ENCODE measurements around the gene IMMP2L.

IMMP2L gene

DNA sequence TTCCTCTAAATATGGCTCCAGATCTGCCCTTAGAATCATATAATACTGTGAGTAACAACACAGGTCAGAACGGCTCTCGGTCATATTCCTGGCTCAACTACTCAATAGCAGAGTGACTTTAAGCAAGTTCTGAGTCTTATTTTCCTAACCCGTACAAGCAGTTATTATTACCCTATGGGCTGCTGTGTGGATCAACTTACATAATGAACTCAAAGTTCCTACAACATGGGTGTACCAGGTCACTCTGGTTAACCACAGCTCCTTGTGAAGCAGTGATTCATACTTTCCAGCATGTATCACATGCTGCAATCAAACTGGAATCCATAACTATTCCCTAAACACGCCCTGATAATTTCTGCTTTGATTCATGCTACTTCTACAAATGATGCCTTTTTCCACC is 364.0 kb downstream of the IMMP2L start:
- Histone ChIP-seq H3K4me1 (ENCODE audit: insufficient read depth, poor library complexity, severe bottlenecking) (peaks cover 15% of the 10 kb centered on the region), H3K36me3 (ENCODE audit: low read depth) (no peaks in the 10 kb centered on the region), H3K27me3 (ENCODE audit: insufficient read depth, poor library complexity, severe bottlenecking) (no peaks in the 10 kb centered on the region), H3K4me3 (ENCODE audit: severe bottlenecking) (no peak overlapping the region), H3K27ac (ENCODE audit: poor library complexity, severe bottlenecking) (peak overlapping the region; percentile 55), H3K9me3 (ENCODE audit: severe bottlenecking) (no peaks in the 10 kb centered on the region)
- TF ChIP-seq, protein P1, sequence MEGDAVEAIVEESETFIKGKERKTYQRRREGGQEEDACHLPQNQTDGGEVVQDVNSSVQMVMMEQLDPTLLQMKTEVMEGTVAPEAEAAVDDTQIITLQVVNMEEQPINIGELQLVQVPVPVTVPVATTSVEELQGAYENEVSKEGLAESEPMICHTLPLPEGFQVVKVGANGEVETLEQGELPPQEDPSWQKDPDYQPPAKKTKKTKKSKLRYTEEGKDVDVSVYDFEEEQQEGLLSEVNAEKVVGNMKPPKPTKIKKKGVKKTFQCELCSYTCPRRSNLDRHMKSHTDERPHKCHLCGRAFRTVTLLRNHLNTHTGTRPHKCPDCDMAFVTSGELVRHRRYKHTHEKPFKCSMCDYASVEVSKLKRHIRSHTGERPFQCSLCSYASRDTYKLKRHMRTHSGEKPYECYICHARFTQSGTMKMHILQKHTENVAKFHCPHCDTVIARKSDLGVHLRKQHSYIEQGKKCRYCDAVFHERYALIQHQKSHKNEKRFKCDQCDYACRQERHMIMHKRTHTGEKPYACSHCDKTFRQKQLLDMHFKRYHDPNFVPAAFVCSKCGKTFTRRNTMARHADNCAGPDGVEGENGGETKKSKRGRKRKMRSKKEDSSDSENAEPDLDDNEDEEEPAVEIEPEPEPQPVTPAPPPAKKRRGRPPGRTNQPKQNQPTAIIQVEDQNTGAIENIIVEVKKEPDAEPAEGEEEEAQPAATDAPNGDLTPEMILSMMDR (IDR thresholded peaks at IDR 0.05; ENCODE audit: poor library complexity, severe bottlenecking) = no peak
- DNase-seq (ENCODE audit: low spot score) (peak; percentile 52), ATAC-seq (ENCODE audit: low read depth) (peak; percentile 100)

DNA sequence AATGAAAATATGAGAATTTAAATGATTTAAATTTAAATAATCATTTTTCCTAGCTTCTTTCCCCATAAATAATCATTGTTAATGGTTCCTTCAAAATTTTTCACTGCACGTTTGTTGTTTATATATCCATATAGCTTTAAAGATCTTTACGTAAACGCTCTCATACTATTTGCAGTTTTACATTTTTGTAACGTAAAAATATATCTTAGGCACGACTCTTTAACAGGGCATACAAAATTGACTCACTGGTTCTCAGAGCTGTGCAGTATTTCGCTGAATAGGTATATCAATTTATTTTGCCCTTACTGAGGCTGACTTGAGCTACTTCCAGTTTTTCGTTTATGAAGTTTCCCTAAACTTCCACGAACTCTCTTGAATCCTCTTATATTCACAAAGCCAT is 365.6 kb downstream of the IMMP2L start:
- peaks cover 15% of the 10 kb centered on the region for H3K4me1 ChIP-seq (ENCODE audit: insufficient read depth, poor library complexity, severe bottlenecking)

DNA sequence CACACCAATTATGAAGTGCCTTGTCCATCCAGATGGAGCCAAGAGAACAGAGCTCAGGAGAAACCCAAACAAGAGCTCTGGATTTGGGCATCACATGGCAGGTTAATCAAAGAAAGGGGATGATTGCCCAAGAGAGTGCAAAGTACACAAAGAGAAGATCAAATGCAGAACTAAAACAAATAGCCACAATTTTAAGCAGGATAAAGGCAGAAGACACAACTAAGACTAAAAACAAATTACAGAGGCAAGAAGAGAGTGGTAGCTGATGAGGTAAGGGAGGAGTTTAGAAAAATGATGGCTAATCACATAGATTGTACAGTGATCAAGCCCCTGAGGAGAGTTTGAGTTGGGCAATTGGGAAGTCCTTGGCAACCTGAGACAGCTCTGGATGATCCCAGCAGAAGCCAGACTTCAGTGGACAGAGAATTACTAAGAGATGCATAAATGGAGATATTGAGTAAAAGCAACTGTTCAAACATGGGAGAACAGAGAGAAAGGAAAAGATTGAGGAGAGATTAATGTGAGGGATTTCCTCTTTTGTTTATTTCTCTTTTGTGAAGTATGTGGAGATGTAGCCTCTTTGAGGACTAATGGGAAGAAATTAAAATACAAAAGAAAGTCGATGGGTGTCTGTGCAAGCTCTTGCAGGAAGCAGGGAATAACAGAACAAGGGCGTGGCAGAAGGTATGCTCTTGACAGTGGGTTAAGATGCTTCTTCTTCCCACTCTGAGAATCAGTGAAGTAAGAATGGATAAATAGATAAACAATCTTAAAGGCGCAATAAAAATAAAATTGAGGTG is 369.5 kb downstream of the IMMP2L start:
- TF ChIP-seq, protein P1 (IDR thresholded peaks at IDR 0.05; ENCODE audit: poor library complexity, severe bottlenecking) = no peak
- H3K4me1 ChIP-seq (ENCODE audit: insufficient read depth, poor library complexity, severe bottlenecking) = peaks cover 5% of the 10 kb centered on the region
- DNase-seq (ENCODE audit: low spot score) = no peak
- H3K36me3 ChIP-seq (ENCODE audit: low read depth) = no peaks in the 10 kb centered on the region
- no peaks in the 10 kb centered on the region for H3K27me3 ChIP-seq (ENCODE audit: insufficient read depth, poor library complexity, severe bottlenecking)
- H3K27ac ChIP-seq (ENCODE audit: poor library complexity, severe bottlenecking) = no peak overlapping the region
- no peaks in the 10 kb centered on the region for H3K9me3 ChIP-seq (ENCODE audit: severe bottlenecking)
- no peak overlapping the region for H3K4me3 ChIP-seq (ENCODE audit: severe bottlenecking)
- no peak for ATAC-seq (ENCODE audit: low read depth)

More for the DNA sequence above, 365.6 kb downstream of the IMMP2L start:
- ATAC-seq (ENCODE audit: low read depth) = no peak
- Histone ChIP-seq H3K4me3 (ENCODE audit: severe bottlenecking) (no peak overlapping the region), H3K27ac (ENCODE audit: poor library complexity, severe bottlenecking) (no peak overlapping the region), H3K36me3 (ENCODE audit: low read depth) (no peaks in the 10 kb centered on the region), H3K9me3 (ENCODE audit: severe bottlenecking) (no peaks in the 10 kb centered on the region), H3K27me3 (ENCODE audit: insufficient read depth, poor library complexity, severe bottlenecking) (no peaks in the 10 kb centered on the region)
- TF ChIP-seq, protein P1 (IDR thresholded peaks at IDR 0.05; ENCODE audit: poor library complexity, severe bottlenecking) = no peak
- no peak for DNase-seq (ENCODE audit: low spot score)

DNA sequence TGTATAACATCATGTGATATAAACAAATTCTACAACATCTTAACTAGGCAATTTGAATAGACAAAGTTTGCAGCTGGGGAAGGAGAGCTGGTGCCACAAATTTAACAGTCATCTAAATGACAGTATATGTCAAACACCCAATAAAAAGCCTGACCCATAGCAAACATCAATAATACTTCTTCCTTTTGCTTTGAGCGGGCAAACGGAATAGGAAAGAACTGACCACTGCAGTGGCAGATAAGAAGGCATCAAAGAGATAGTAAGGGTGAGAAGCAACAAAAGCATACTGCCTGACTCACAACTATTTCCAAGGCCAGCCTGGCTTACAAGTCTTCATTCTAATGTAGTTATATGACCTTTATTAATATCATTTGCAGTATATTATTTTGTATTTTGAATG is 371.5 kb downstream of the IMMP2L start:
- Histone ChIP-seq H3K27me3 (ENCODE audit: insufficient read depth, poor library complexity, severe bottlenecking) (no peaks in the 10 kb centered on the region), H3K4me3 (ENCODE audit: severe bottlenecking) (no peak overlapping the region), H3K9me3 (ENCODE audit: severe bottlenecking) (peaks cover under 1% of the 10 kb centered on the region), H3K27ac (ENCODE audit: poor library complexity, severe bottlenecking) (no peak overlapping the region), H3K36me3 (ENCODE audit: low read depth) (no peaks in the 10 kb centered on the region), H3K4me1 (ENCODE audit: insufficient read depth, poor library complexity, severe bottlenecking) (no peaks in the 10 kb centered on the region)
- ATAC-seq (ENCODE audit: low read depth) (no peak), DNase-seq (ENCODE audit: low spot score) (no peak)
- TF ChIP-seq, protein P1 (IDR thresholded peaks at IDR 0.05; ENCODE audit: poor library complexity, severe bottlenecking) = no peak

DNA sequence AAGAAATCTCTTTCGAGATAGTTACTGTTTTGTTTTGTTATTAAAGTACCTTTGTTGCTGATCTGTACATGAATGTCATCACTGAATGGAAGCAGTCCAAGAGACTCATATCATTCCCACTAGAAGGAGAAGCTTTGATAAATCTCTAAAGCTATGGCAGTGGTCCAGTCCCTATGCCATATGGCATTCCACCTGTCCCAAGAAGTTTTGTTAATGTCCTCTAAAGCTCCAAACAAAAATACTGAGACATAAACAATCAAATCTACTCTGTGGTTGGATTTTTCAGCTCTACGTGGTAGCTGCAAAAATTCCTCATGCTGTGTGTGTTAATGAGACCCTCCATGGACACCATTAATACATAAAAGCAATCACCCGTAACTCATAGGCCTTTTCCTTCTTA is 377.3 kb downstream of the IMMP2L start:
- Histone ChIP-seq H3K36me3 (ENCODE audit: low read depth) (no peaks in the 10 kb centered on the region), H3K27me3 (ENCODE audit: insufficient read depth, poor library complexity, severe bottlenecking) (no peaks in the 10 kb centered on the region), H3K4me3 (ENCODE audit: severe bottlenecking) (no peak overlapping the region), H3K4me1 (ENCODE audit: insufficient read depth, poor library complexity, severe bottlenecking) (no peaks in the 10 kb centered on the region), H3K9me3 (ENCODE audit: severe bottlenecking) (peaks cover 3% of the 10 kb centered on the region), H3K27ac (ENCODE audit: poor library complexity, severe bottlenecking) (no peak overlapping the region)
- ATAC-seq (ENCODE audit: low read depth) = no peak
- TF ChIP-seq, protein P1 (IDR thresholded peaks at IDR 0.05; ENCODE audit: poor library complexity, severe bottlenecking) = no peak
- DNase-seq (ENCODE audit: low spot score) = no peak

All from RWPE2 (cell line).